Fibroblast of villous mesenchyme (primary cell): ENCODE data around the gene SOX10. TPM values are rescaled to one million over a fixed set of nuclear protein-coding genes. Genes with fewer than 3 reads are reported as not detected.

ENCODE experiments used
- DNase-seq: peaks from one replicate; pipeline ENCODE4 v3.0.0-alpha.2; 2010; ENCODE audit warnings: low read depth
- H3K4me3 ChIP-seq: 2 replicates; pipeline ENCODE4 v1.5.1; 2011; ENCODE audit warnings: low read depth, mild to moderate bottlenecking, low read length
- total RNA-seq: library from RNA; depleted of rRNA; stranded (reverse); fragments of >200 nt; gene quantifications from 2 replicates; pipeline ENCODE4 v1.2.3, GENCODE V29; 2012
- TF ChIP-seq, protein P1 (sequence below): IDR thresholded peaks from 2 replicates; pipeline ENCODE4 v1.5.1; 2012; ENCODE audit warnings: low read depth, mild to moderate bottlenecking, low read length; ENCODE audit not compliant: insufficient read depth

SOX10 gene
- total RNA-seq, 1 donor = not detected

DNA sequence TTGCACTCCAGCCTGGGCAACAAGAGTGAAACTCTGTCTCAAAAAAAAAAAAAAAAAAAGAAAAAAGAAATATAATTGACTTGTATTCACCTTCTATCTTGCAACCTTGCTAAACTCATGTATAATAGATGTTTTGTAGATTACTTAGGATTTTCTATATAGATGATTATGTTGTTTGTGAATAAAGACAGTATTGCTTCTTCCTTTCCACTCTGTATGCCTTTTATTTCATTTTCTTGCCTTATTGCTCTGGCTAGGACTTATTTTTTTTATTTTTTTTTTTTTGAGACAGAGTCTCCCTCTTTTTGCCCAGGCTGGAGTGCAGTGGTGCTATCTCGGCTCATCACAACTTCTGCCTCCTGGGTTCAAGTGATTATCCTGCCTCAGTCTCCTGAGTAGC is 29.7 kb upstream of the SOX10 start:
- no peak overlapping the region for H3K4me3 ChIP-seq
- TF ChIP-seq, protein P1, sequence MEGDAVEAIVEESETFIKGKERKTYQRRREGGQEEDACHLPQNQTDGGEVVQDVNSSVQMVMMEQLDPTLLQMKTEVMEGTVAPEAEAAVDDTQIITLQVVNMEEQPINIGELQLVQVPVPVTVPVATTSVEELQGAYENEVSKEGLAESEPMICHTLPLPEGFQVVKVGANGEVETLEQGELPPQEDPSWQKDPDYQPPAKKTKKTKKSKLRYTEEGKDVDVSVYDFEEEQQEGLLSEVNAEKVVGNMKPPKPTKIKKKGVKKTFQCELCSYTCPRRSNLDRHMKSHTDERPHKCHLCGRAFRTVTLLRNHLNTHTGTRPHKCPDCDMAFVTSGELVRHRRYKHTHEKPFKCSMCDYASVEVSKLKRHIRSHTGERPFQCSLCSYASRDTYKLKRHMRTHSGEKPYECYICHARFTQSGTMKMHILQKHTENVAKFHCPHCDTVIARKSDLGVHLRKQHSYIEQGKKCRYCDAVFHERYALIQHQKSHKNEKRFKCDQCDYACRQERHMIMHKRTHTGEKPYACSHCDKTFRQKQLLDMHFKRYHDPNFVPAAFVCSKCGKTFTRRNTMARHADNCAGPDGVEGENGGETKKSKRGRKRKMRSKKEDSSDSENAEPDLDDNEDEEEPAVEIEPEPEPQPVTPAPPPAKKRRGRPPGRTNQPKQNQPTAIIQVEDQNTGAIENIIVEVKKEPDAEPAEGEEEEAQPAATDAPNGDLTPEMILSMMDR = no peak
- no peak for DNase-seq

DNA sequence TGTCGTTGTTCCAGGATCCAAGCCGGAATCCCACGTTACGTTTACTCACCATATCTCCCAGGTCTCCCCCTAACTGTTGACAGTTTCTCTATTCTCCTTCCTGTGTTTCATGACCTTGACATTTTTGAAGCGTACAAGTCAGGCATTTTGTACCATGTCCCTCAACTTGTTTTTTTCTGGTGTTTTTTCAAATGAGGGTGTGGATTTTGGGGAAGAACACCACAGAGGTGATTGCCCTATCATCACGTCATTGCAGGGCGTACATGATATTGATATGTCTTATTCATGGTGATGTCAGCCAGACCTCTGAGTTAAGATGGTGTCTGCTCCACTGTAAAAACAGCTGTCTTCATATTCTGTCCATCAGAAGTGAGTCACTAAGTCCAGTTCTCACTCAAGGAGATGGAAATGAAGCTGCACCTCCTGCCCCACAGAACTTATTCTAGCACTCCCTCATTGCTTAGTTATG is 28.3 kb upstream of the SOX10 start:
- DNase-seq = no peak
- TF ChIP-seq, protein P1 = no peak
- H3K4me3 ChIP-seq = no peak overlapping the region

DNA sequence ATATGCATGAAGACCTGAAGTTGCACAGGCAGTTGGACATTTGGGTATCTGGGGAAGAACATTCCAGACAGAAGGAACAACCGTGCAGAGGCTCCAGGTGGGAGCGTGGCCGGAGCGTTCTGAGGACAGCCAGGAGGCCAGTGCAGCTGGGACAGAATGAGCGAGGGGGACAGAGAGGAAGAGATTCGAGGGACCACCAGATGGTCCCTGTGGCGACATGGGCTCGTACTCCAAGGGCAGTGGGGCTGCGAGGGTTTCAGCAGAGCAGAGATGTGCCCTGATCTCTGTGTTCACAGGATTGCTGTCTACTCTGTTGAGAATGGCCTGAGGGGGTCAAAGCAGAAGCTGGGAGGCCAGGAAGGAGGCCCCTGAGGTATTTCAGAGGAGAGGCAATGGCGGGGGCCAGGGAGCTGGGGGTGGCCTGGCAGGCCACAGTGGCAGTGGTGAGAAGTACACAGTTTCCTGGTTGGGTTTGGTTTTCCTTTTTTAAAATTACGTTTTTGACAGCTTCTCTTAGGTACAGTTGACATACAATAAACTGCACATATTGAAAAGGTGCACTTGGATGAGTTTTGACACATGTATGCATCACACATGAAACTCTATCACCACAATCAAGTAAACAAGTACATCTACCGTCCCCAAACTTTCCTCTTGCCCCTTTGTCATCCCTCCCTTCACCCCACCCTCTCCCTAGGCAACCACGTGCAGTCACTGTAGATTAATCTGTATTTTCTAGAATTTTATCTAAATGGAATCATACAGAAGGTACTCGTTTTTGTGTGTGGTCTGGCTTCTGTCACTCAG is 24.8 kb upstream of the SOX10 start:
- no peak overlapping the region for H3K4me3 ChIP-seq
- TF ChIP-seq, protein P1 = no peak
- DNase-seq = no peak

DNA sequence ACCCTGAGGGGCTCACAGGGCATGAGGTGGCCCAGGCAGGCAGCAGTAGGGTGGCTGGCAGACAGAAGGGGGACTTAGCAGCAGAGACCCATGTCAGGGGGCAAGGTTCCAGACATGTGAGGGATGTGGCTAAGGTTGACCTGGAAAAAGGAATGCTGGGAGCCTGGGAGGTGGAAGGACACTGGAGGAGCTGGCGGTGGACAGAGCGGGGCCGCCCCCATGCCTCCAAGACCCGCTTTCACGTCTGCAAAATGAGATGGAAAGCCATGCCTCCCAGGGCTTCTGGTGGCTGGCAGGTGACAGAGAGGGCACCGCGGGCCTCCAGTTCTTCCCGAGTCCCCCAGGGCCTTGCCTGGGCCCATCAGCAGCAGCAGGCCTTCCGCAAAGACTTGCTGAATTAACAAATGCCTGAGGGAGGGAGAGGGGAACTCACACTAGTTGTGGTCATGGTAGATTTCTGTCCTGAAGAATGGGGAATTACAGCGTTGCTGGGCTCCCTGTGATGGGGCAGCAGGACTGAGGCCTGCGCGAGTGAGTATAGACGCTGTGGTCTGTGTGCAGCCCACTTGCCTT is 23.1 kb upstream of the SOX10 start:
- DNase-seq = no peak
- H3K4me3 ChIP-seq = no peak overlapping the region
- TF ChIP-seq, protein P1 = no peak

DNA sequence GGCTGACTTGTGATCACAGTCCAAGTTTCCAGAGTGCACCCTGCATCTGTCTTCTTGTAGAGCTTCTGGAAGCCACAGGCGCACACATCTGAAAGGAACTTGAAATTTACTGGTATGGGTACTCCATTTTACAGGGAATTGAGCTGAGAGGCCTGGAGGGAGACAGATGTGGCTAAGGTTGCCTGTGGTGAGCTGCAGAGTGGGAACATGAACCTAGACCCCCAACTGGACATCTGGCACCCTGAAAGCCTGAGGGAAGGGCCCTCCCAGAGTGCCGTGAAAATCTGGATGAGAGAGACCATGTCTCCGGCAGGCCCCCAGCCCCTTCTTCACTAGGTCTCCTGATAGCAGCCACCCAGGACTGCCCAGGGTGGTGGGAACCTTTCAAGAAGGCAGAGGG is 22.6 kb upstream of the SOX10 start:
- DNase-seq = no peak
- TF ChIP-seq, protein P1 = no peak
- no peak overlapping the region for H3K4me3 ChIP-seq

DNA sequence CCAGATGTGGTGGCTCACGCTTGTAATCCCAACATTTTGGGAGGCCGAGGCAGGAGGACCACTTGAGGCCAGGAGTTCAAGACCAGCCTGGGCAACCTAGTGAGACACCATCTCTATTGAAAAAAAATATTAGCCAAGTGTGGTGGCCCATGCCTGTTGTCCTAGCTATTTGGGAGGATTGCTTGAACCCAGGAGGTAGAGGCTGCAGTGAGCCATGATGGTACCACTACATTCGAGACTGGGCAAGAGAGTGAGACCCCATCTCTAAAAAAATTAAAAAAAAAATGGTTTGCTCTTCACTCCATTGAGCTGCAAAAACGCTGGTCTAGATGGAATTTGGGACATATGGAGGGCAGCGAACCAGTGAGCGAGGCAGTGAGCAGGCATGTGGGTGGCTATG is 21.6 kb upstream of the SOX10 start:
- TF ChIP-seq, protein P1 = no peak
- no peak overlapping the region for H3K4me3 ChIP-seq
- no peak for DNase-seq
